Measurements from ENCODE around the gene SNURF.

DNA sequence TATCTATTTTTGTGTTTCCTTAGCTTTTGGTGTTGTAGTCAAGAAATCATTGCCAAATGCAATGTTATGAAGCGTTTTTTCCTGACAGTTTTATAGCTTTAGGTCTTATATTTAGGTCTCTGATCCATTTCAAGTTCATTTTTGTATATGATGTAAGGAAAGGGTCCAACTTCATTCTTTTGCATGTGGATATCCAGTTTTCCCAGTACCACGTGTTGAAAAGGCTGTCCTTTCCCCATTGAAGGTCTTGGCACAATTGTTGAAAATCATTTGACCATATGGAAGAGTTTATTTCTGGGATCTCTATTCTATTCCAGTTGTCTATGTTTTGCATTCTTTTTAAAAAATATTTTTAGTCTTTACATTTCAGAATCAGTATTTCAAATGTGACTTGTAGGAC is 14.6 kb upstream of the SNURF start:
- TF ChIP-seq EZH2 (IDR thresholded peaks at IDR 0.05; ENCODE audit: insufficient read depth, low read length) = no peak
- TF ChIP-seq, protein P1, sequence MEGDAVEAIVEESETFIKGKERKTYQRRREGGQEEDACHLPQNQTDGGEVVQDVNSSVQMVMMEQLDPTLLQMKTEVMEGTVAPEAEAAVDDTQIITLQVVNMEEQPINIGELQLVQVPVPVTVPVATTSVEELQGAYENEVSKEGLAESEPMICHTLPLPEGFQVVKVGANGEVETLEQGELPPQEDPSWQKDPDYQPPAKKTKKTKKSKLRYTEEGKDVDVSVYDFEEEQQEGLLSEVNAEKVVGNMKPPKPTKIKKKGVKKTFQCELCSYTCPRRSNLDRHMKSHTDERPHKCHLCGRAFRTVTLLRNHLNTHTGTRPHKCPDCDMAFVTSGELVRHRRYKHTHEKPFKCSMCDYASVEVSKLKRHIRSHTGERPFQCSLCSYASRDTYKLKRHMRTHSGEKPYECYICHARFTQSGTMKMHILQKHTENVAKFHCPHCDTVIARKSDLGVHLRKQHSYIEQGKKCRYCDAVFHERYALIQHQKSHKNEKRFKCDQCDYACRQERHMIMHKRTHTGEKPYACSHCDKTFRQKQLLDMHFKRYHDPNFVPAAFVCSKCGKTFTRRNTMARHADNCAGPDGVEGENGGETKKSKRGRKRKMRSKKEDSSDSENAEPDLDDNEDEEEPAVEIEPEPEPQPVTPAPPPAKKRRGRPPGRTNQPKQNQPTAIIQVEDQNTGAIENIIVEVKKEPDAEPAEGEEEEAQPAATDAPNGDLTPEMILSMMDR (IDR thresholded peaks at IDR 0.05; ENCODE audit: insufficient read depth, low read depth, low read length) = no peak
